HEK293T (cell line): ENCODE data around the gene MFNG.

Source experiments
- ARNT ChIP-seq: fragments of 450-650 bp; IDR thresholded peaks from 2 replicates; pipeline ENCODE4 v1.6.1; 2017; ENCODE audit warnings: mild to moderate bottlenecking
- BHLHE40 ChIP-seq: fragments of 450-650 bp; IDR thresholded peaks from 2 replicates; pipeline ENCODE4 v1.6.1; 2016; ENCODE audit warnings: mild to moderate bottlenecking, moderate library complexity, borderline replicate concordance
- ELF4 ChIP-seq: fragments of 450-650 bp; IDR thresholded peaks from 2 replicates; pipeline ENCODE4 v1.6.1; 2017; ENCODE audit warnings: antibody characterized with exemption
- FOXA1 ChIP-seq: fragments of 450-650 bp; IDR thresholded peaks from 2 replicates; pipeline ENCODE4 v1.6.1; 2016; ENCODE audit warnings: mild to moderate bottlenecking
- FOXK2 ChIP-seq: fragments of 450-650 bp; IDR thresholded peaks from 2 replicates; pipeline ENCODE4 v1.6.1; 2016; ENCODE audit warnings: mild to moderate bottlenecking
- FOXM1 ChIP-seq: fragments of 450-650 bp; IDR thresholded peaks from 2 replicates; pipeline ENCODE4 v1.6.1; 2017; ENCODE audit warnings: mild to moderate bottlenecking, borderline replicate concordance
- HDGF ChIP-seq: fragments of 450-650 bp; IDR thresholded peaks from 2 replicates; pipeline ENCODE4 v1.6.1; 2017; ENCODE audit warnings: antibody characterized with exemption, borderline replicate concordance
- LEF1 ChIP-seq: fragments of 450-650 bp; IDR thresholded peaks from 2 replicates; pipeline ENCODE4 v1.6.1; 2017; ENCODE audit warnings: mild to moderate bottlenecking, borderline replicate concordance
- NFRKB ChIP-seq: fragments of 450-650 bp; IDR thresholded peaks from 2 replicates; pipeline ENCODE4 v1.6.1; 2016; ENCODE audit warnings: mild to moderate bottlenecking, moderate library complexity
- SP1 ChIP-seq: fragments of 450-650 bp; IDR thresholded peaks from 2 replicates; pipeline ENCODE4 v1.6.1; 2017
- SUZ12 ChIP-seq: fragments of 450-650 bp; IDR thresholded peaks from 2 replicates; pipeline ENCODE4 v1.6.1; 2016; ENCODE audit warnings: mild to moderate bottlenecking
- TARDBP ChIP-seq: fragments of 450-650 bp; IDR thresholded peaks from 2 replicates; pipeline ENCODE4 v1.6.1; 2016
- TF ChIP-seq, protein P1 (sequence below): fragments of 450-650 bp; IDR thresholded peaks from 2 replicates; pipeline ENCODE4 v1.6.1; 2016

DNA sequence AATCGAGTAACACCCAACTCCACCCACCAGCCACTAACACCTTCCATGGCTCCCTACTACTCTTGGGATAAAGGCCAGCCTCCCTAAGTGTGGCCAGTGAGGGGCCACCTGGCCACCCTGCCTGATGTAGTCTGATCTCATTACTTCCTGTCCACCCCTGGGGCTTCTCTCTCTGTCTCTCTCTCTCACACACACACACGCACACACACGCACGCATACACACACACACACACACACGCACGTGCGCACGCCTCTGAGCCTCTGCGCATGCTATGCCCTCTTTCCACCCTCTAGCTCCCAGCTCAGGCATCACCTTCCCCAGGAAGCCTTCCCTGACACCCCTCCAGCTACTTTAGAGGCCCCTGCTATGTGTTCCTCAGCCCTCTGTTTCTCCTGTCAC lies 3.9 kb downstream of the MFNG start:
- no peak for TF ChIP-seq HDGF
- TF ChIP-seq BHLHE40 = no peak
- no peak for TF ChIP-seq FOXM1
- TF ChIP-seq SP1 = no peak
- TF ChIP-seq ELF4 = no peak
- TF ChIP-seq, protein P1, sequence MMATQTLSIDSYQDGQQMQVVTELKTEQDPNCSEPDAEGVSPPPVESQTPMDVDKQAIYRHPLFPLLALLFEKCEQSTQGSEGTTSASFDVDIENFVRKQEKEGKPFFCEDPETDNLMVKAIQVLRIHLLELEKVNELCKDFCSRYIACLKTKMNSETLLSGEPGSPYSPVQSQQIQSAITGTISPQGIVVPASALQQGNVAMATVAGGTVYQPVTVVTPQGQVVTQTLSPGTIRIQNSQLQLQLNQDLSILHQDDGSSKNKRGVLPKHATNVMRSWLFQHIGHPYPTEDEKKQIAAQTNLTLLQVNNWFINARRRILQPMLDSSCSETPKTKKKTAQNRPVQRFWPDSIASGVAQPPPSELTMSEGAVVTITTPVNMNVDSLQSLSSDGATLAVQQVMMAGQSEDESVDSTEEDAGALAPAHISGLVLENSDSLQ = no peak
- TF ChIP-seq NFRKB = no peak
- no peak for TF ChIP-seq LEF1
- no peak for TF ChIP-seq FOXK2
- TF ChIP-seq FOXA1 = no peak
- TF ChIP-seq SUZ12 = no peak
- TF ChIP-seq ARNT = no peak
- TF ChIP-seq TARDBP = no peak
